ENCODE results near the gene AGBL1. TPM values are rescaled to one million over a fixed set of nuclear protein-coding genes. Genes with fewer than 3 reads are reported as not detected.

Gene AGBL1
- total and polyA plus RNA-seq, 11 donors: under 0.01 to 0.08 (median 0.02) TPM; not detected in 8

DNA sequence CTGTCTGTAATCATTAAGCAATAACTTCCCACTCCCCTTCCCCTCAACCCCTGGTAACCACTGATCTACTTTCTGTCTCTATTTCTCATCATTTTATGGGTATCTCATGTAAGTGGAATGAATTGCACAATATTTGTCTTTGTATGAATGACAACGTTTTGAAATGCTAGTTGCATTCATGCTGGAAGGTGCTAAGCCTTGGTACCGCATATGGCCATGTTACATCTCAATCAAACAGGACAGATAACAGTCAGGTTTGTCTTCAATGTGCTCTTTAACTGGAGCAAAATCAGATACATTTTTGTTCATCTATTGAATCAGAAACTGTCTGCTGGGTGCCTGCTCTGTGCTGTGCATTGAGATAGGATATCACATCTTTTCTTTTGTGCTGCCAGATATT lies 134.2 kb downstream of the AGBL1 start:
- ATAC-seq (no peak), DNase-seq (no peak)
- no peaks in the 10 kb centered on the region for H3K27me3 ChIP-seq
- TF ChIP-seq, protein P1, sequence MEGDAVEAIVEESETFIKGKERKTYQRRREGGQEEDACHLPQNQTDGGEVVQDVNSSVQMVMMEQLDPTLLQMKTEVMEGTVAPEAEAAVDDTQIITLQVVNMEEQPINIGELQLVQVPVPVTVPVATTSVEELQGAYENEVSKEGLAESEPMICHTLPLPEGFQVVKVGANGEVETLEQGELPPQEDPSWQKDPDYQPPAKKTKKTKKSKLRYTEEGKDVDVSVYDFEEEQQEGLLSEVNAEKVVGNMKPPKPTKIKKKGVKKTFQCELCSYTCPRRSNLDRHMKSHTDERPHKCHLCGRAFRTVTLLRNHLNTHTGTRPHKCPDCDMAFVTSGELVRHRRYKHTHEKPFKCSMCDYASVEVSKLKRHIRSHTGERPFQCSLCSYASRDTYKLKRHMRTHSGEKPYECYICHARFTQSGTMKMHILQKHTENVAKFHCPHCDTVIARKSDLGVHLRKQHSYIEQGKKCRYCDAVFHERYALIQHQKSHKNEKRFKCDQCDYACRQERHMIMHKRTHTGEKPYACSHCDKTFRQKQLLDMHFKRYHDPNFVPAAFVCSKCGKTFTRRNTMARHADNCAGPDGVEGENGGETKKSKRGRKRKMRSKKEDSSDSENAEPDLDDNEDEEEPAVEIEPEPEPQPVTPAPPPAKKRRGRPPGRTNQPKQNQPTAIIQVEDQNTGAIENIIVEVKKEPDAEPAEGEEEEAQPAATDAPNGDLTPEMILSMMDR (IDR thresholded peaks at IDR 0.05): no peak
- no peak for TF ChIP-seq POLR2A (IDR thresholded peaks at IDR 0.05)
- peaks cover 0 to 44% (median 11%) of the 10 kb centered on the region in 12 donors for H3K9me3 ChIP-seq
- intact Hi-C loops (cut with DNase I): no loop called here
- no peaks in the 10 kb centered on the region for H3K36me3 ChIP-seq
- no peak overlapping the region for H3K4me3 ChIP-seq
- no peak overlapping the region for H3K27ac ChIP-seq
- WGBS, 4 donors: 53 to 74% (median 65%) methylated on average over 2 of the region's 2 CpGs
- H3K4me1 ChIP-seq: no peaks in the 10 kb centered on the region

DNA sequence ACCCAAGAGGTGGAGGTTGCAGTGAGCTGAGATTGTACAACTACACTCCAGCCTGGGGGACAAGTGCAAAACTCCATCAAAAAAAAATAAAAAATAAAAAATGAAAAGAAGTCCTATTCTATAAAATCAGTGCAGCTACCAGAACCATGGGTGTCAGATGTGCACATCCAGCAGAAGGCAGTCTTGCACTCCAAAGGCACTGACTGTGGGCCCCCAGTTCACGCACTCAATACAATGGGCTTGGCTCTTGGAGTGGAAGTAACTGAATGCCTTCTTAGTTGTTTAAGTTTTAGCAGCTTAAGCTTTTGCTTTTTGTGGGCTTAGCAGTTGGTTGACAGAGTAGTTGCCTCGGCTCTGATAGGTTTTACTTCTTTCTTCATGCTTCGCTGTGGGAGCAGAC lies 141.4 kb downstream of the AGBL1 start:
- WGBS, 4 donors: 76 to 86% (median 83%) methylated on average over 3 of the region's 3 CpGs
- Histone ChIP-seq H3K9me3 (peaks cover 0 to 28% (median 8%) of the 10 kb centered on the region in 12 donors), H3K4me3 (no peak overlapping the region), H3K27me3 (peaks cover 0 to 4% (median 0%) of the 10 kb centered on the region in 9 donors), H3K27ac (no peak overlapping the region), H3K36me3 (no peaks in the 10 kb centered on the region), H3K4me1 (no peaks in the 10 kb centered on the region)
- TF ChIP-seq, protein P1 (IDR thresholded peaks at IDR 0.05): no peak
- no peak for TF ChIP-seq POLR2A (IDR thresholded peaks at IDR 0.05)
- ATAC-seq: no peak
- intact Hi-C loops (cut with DNase I): no loop called here
- DNase-seq: no peak

DNA sequence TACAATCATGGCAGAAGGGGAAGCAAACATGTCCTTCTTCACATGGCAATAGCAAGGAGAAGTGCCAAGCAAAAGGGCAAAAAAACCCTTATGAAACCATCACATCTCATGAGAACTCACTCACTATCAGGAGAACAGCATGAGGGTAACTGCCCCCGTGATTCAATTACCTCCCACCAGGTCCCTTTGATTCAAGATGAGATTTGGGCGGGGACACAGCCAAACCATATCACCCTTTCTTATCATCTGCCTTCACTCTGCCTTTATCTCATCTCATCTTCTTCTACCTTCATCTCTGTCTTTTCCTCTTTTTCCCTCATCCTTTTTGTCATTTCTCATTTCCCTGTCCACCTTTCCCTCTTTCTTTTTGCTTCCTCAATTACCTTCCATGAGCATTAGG lies 149.6 kb downstream of the AGBL1 start:
- ATAC-seq (no peak), DNase-seq (no peak)
- TF ChIP-seq, protein P1 (IDR thresholded peaks at IDR 0.05): no peak
- no peak for TF ChIP-seq POLR2A (IDR thresholded peaks at IDR 0.05)
- no peak overlapping the region for H3K27ac ChIP-seq
- no peaks in the 10 kb centered on the region for H3K9me3 ChIP-seq
- no peaks in the 10 kb centered on the region for H3K36me3 ChIP-seq
- intact Hi-C loops (cut with DNase I): no loop called here
- WGBS, 4 donors: 27 to 39% (median 35%) methylated on average over 2 of the region's 2 CpGs
- H3K4me1 ChIP-seq: peaks cover 0 to 7% (median 0%) of the 10 kb centered on the region in 12 donors
- H3K4me3 ChIP-seq: no peak overlapping the region
- H3K27me3 ChIP-seq: peaks cover 0 to 50% (median 15%) of the 10 kb centered on the region in 9 donors

DNA sequence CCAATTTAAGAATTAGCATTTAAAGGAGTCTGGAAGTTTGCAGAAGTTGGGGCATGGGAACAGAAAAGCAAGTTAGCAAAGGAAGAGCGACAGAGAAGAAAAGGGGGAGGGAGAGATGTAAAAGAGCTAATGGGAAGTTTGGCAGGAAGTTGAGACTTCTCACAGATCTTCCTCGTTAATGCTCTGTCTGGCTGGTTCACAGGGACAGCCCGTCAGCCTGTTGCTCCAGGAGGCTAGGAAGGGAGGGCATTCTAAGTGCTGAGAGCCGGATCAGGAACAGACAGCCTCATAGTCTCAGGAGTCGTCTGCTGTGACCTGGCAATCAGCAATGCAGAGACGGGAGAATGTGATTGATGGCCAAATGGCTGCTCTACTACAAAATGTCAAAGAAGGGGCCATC lies 150.3 kb downstream of the AGBL1 start:
- H3K27me3 ChIP-seq: peaks cover 0 to 50% (median 15%) of the 10 kb centered on the region in 9 donors
- ATAC-seq (no peak), DNase-seq (no peak)
- H3K9me3 ChIP-seq: no peaks in the 10 kb centered on the region
- H3K4me1 ChIP-seq: peaks cover 0 to 7% (median 0%) of the 10 kb centered on the region in 12 donors
- WGBS, 4 donors: 10 to 19% (median 12%) methylated on average over 6 of the region's 6 CpGs
- H3K36me3 ChIP-seq: no peaks in the 10 kb centered on the region
- no peak overlapping the region for H3K4me3 ChIP-seq
- TF ChIP-seq POLR2A (IDR thresholded peaks at IDR 0.05): no peak
- TF ChIP-seq, protein P1 (IDR thresholded peaks at IDR 0.05): no peak
- no peak overlapping the region for H3K27ac ChIP-seq
- intact Hi-C loops (cut with DNase I): loop anchor here in 2 of 10 donors (10.0 kb wide), 1 partner anchor 515 kb away; no protein-coding TSS in a partner anchor

Data from heart left ventricle (tissue), 16 donors.